GM12878 (cell line): ENCODE results near the gene AXIN1. TPM values are rescaled to one million over a fixed set of nuclear protein-coding genes. Genes with fewer than 3 reads are reported as not detected.

Experiments
- ATAC-seq: fragments of 200-7000 bp; cut with Tn5 transposase; 3 replicates; pipeline ENCODE4 v1.9.1; 2020; ENCODE audit warnings: mild to moderate bottlenecking, moderate library complexity
- BruUV-seq: library from RNA; stranded (reverse); fragments of 400-500 nt; replicated peaks from 2 replicates; lab custom pipeline; 2021; lab: Mats Ljungman, UMichigan
- CTCF ChIA-PET: fragments of 300-600 bp; sonication (Branson Sonifier 250); formaldehyde crosslinking; extraction: SDS; loops from one replicate; lab custom pipeline; 2021; ENCODE audit warnings: inconsistent platforms; lab: Yijun Ruan, JAX
- POLR2A ChIA-PET: fragments of 350-600 bp; formaldehyde crosslinking; extraction: SDS; loops from one replicate; lab custom pipeline; 2021; ENCODE audit warnings: inconsistent platforms; lab: Charles Lee
- RAD21 ChIA-PET: fragments of 300-600 bp; sonication (Branson Sonifier 250); formaldehyde crosslinking; loops from one replicate; lab custom pipeline; 2023; ENCODE audit warnings: antibody characterized with exemption; ENCODE audit not compliant: unreplicated experiment; lab: Charles Lee
- SMC1A ChIA-PET: fragments of 300-600 bp; sonication (Branson Sonifier 250); formaldehyde crosslinking; loops from one replicate; lab custom pipeline; 2023; ENCODE audit not compliant: unreplicated experiment, uncharacterized antibody; lab: Charles Lee
- DNase-seq: peaks from one replicate; pipeline ENCODE4 v3.0.0-alpha.2; 2011; ENCODE audit warnings: low read depth, low spot score
- FAIRE-seq: peaks from 3 replicates; lab custom pipeline; 2011; peaks lifted over from hg19 to GRCh38; lab: Jason Lieb, UNC
- H2AFZ ChIP-seq: 2 replicates; pipeline ENCODE4 v1.6.0; 2011; ENCODE audit warnings: low read depth, low read length, control low read depth; ENCODE audit not compliant: control insufficient read depth
- H3K27ac ChIP-seq: 2 replicates; pipeline ENCODE4 v1.5.1; 2011; ENCODE audit warnings: control low read depth; ENCODE audit not compliant: control insufficient read depth, insufficient read depth
- H3K27me3 ChIP-seq, 2 experiments: replicated peaks in 1 of 2; 2 replicates each; pipeline versions ENCODE4 v1.6.0 to v1.6.1; 2011; ENCODE audit warnings: low read length in 1 of 2; ENCODE audit not compliant: control insufficient read depth in 2 of 2, insufficient read depth in 2 of 2
- H3K36me3 ChIP-seq, 2 experiments: 2 replicates each; pipeline ENCODE4 v1.5.1; 2011; ENCODE audit warnings: low read length in 1 of 2; ENCODE audit not compliant: control insufficient read depth in 2 of 2, insufficient read depth in 2 of 2
- H3K4me1 ChIP-seq: 2 replicates; pipeline ENCODE4 v1.6.1; 2011; ENCODE audit warnings: mild to moderate bottlenecking, low read length, moderate library complexity, mixed read lengths; ENCODE audit not compliant: control insufficient read depth, insufficient read depth
- H3K4me2 ChIP-seq: 2 replicates; pipeline ENCODE4 v1.6.0; 2011; ENCODE audit warnings: control low read depth; ENCODE audit not compliant: control insufficient read depth, insufficient read depth
- H3K4me3 ChIP-seq: fragments of 200-600 bp; sonication (generic); 2 replicates; pipeline ENCODE4 v1.5.1; 2016
- H3K79me2 ChIP-seq: 2 replicates; pipeline ENCODE4 v1.6.0; 2011; ENCODE audit warnings: low read length; ENCODE audit not compliant: control insufficient read depth, insufficient read depth
- H3K9ac ChIP-seq: 2 replicates; pipeline ENCODE4 v1.8.0; 2011; ENCODE audit warnings: low read length, control low read depth, mixed read lengths; ENCODE audit not compliant: control insufficient read depth, insufficient read depth
- H3K9me3 ChIP-seq: replicated peaks from 3 replicates; pipeline ENCODE4 v1.5.1; 2011; ENCODE audit warnings: mild to moderate bottlenecking, low read length; ENCODE audit not compliant: control insufficient read depth, insufficient read depth
- H4K20me1 ChIP-seq: 2 replicates; pipeline ENCODE4 v1.6.0; 2011; ENCODE audit not compliant: control insufficient read depth, insufficient read depth
- ATF7 ChIP-seq: fragments of 450-650 bp; IDR thresholded peaks from 2 replicates; pipeline ENCODE4 v1.6.1; 2016; ENCODE audit warnings: low read depth, mild to moderate bottlenecking
- BHLHE40 ChIP-seq, 2 experiments: fragments of 450-650 bp in 1 of 2; IDR thresholded peaks; 2 replicates each; pipeline ENCODE4 v1.6.1; 2011 to 2017; ENCODE audit warnings: low read depth in 2 of 2, borderline replicate concordance in 1 of 2, improper control_type of control experiment in 1 of 2, low read length in 1 of 2, mild to moderate bottlenecking in 1 of 2
- FOXK2 ChIP-seq: fragments of 450-650 bp; IDR thresholded peaks from 2 replicates; pipeline ENCODE4 v1.6.1; 2017; ENCODE audit warnings: mild to moderate bottlenecking, moderate library complexity
- IKZF1 ChIP-seq: fragments of 450-650 bp; conservative IDR thresholded peaks from 2 replicates; pipeline ENCODE4 v1.6.1; 2017; ENCODE audit warnings: antibody characterized with exemption, mild to moderate bottlenecking
- MEF2A ChIP-seq: IDR thresholded peaks from 2 replicates; pipeline ENCODE4 v1.6.1; 2011; ENCODE audit warnings: low read depth, mild to moderate bottlenecking, low read length, moderate library complexity; ENCODE audit not compliant: insufficient read depth
- RAD21 ChIP-seq: IDR thresholded peaks from 2 replicates; pipeline ENCODE4 v1.6.1; 2011; ENCODE audit warnings: mild to moderate bottlenecking, low read depth, low read length, moderate library complexity; ENCODE audit not compliant: insufficient read depth
- RUNX3 ChIP-seq: IDR thresholded peaks from 2 replicates; pipeline ENCODE4 v1.6.1; 2012; ENCODE audit warnings: low read length, inconsistent platforms
- SMC3 ChIP-seq: IDR thresholded peaks from 2 replicates; pipeline ENCODE4 v1.6.1; 2011; ENCODE audit warnings: low read length, improper control_type of control experiment, borderline replicate concordance
- WGBS: methylation state at CpG from one replicate; pipeline ENCODE4 v1.1.6; 2016; ENCODE audit warnings: low lambda C conversion rate; ENCODE audit not compliant: insufficient replicate concordance, insufficient coverage; ENCODE audit errors: missing lambda C conversion rate; 5-methylcytosine and 5-hydroxymethylcytosine counted together
- in situ Hi-C: fragments of 300-500 bp; cut with MboI; formaldehyde crosslinking; loops from 9 replicates; pipeline ENCODE4 v1.14.3; 2018; ENCODE audit warnings: mixed read lengths
- intact Hi-C: fragments of 100-400 bp; cut with micrococcal nuclease; formaldehyde crosslinking; loops from one replicate; pipeline ENCODE4 v1.14.2; 2022; ENCODE audit not compliant: unreplicated experiment
- polyA plus RNA-seq, 11 experiments: library from polyadenylated mRNA; depleted of rRNA in 4 of 11; unstranded in 6 of 11; stranded (reverse) in 5 of 11; fragments of >200 nt; fragmentation: Nextera tagmentation in 4 of 11; fragmentation: Illumina TruSeq in 1 of 11; extraction: Ambion mirVana in 4 of 11; extraction: Trizol in 1 of 11; gene quantifications; 1 replicate in 1 of 11; 2 replicates in 10 of 11; pipeline versions ENCODE4 v1.2.1 to v1.2.3, GENCODE V29; 2011 to 2016; ENCODE audit warnings: inconsistent platforms in 2 of 11, missing spikeins in 2 of 11, low read depth in 1 of 11
- total RNA-seq, 4 experiments: library from RNA; depleted of rRNA in 3 of 4; stranded (reverse); fragments of >200 nt in 3 of 4; fragmentation: Illumina TruSeq in 1 of 4; extraction: Trizol in 1 of 4; gene quantifications; 2 replicates each; pipeline versions ENCODE4 v1.2.1 to v1.2.3, GENCODE V29; 2013 to 2021
- TF ChIP-seq, protein P1 (sequence below), 3 experiments: IDR thresholded peaks in 2 of 3; conservative IDR thresholded peaks in 1 of 3; 2 replicates each; pipeline ENCODE4 v1.5.1; 2011; ENCODE audit warnings: low read depth in 3 of 3, low read length in 3 of 3, mild to moderate bottlenecking in 3 of 3, control low read depth in 2 of 3, moderate library complexity in 2 of 3, inconsistent platforms in 1 of 3, mixed read lengths in 1 of 3; ENCODE audit not compliant: control insufficient read depth in 2 of 3, insufficient read depth in 1 of 3; ENCODE audit errors: extremely low read depth in 1 of 3

The AXIN1 gene
- total and polyA plus RNA-seq, 10 of the 15 experiments (the other 5 are each of a cell fraction or from before 2014, with no cell fraction given): 0.26 to 27.1 (median 7.7) TPM

DNA sequence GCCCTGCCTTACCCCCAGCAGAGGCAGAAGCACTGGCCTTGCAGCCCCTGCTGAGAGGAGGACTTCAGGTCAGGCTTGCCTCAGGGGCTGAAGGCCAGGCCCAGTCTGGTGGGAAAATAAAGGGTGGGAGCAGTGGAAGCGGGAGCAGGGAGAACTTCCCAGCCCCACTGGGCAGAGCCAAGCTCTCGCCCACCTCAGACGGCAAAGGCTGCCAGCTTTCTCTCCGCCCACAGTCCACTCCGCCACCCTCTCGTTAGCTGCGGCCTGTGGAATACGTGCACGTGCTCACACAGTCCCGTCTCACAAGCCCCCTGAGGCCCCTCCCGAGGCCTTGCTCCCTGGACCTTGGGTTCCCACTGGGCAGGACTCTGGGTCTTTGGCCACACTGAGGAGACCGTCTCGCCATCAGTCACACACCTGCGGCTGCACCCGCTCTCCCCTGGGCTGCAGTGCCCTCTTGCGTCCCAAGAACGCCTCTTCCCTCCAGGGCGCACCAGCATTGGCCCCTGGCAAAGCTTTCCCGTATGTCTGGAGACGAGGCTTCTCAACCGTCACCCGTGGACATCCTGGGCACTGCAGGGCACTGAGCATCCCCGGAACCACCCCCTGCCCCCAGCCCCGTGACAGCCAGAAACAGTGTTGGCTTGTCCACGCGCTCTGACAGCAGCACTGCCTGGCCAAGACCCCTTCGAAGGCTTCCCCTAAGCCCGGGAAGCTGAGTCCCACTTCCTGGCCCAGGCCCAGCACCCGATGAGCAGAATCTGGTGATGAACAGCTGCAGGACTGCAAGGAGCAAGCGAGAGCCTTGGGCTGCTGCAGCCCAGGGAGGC, 9.6 kb upstream of the AXIN1 start:
- Histone ChIP-seq H3K4me1 (no peaks in the 10 kb centered on the region), H2AFZ (peak overlapping the region; percentile 19; the same call in 1 of the 2 replicates), H4K20me1 (no peaks in the 10 kb centered on the region), H3K27me3 (no peaks in the 10 kb centered on the region), H3K9ac (no peak overlapping the region), H3K36me3 (peaks cover under 1 to 3% of the 10 kb centered on the region in 2 experiments; a peak in 3 of 4 replicates), H3K27ac (no peak overlapping the region), H3K4me3 (no peak overlapping the region), H3K9me3 (no peaks in the 10 kb centered on the region), H3K4me2 (peak overlapping the region; percentile 44; the same call in 1 of the 2 replicates), H3K79me2 (no peaks in the 10 kb centered on the region)
- in situ Hi-C loops: no loop called here
- RAD21 ChIA-PET: interaction anchor here (0.8 to 1.6 kb wide), 7 partner anchors 8 to 296 kb away, joined by 3 to 19 read pairs (median 5); partner anchors contain the start of genes AXIN1 and MRPL28
- TF ChIP-seq FOXK2 (no peak), BHLHE40 (IDR thresholded peaks at IDR 0.05; ENCODE audit: borderline replicate concordance in 1 of 2, low read depth in 2 of 2, low read length in 1 of 2) (peak in 1 of 2 experiments; percentile 59; a peak in 1 of 4 replicates), SMC3 (peak; percentile 64; the same call in 1 of the 2 replicates), ATF7 (no peak), IKZF1 (0 out of 2 replicates have a peak, but pooled peaks have one; percentile 18), MEF2A (no peak), RUNX3 (peak; percentile 15), RAD21 (peak; percentile 86)
- TF ChIP-seq, protein P1, sequence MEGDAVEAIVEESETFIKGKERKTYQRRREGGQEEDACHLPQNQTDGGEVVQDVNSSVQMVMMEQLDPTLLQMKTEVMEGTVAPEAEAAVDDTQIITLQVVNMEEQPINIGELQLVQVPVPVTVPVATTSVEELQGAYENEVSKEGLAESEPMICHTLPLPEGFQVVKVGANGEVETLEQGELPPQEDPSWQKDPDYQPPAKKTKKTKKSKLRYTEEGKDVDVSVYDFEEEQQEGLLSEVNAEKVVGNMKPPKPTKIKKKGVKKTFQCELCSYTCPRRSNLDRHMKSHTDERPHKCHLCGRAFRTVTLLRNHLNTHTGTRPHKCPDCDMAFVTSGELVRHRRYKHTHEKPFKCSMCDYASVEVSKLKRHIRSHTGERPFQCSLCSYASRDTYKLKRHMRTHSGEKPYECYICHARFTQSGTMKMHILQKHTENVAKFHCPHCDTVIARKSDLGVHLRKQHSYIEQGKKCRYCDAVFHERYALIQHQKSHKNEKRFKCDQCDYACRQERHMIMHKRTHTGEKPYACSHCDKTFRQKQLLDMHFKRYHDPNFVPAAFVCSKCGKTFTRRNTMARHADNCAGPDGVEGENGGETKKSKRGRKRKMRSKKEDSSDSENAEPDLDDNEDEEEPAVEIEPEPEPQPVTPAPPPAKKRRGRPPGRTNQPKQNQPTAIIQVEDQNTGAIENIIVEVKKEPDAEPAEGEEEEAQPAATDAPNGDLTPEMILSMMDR (IDR thresholded peaks at IDR 0.05 in 2 of 3, conservative IDR thresholded peaks at IDR 0.05 in 1 of 3; ENCODE audit: control insufficient read depth in 2 of 3, extremely low read depth in 1 of 3, insufficient read depth in 1 of 3, low read depth in 3 of 3, low read length in 3 of 3): peak; percentile 70 to 84 (median 79)
- CTCF ChIA-PET: interaction anchor here (0.6 to 2.5 kb wide), 17 partner anchors 8 to 297 kb away, joined by 3 to 29 read pairs (median 4); partner anchors contain the start of genes HBQ1 and MRPL28
- POLR2A ChIA-PET: interaction anchor here (0.6 kb wide), 2 partner anchors 48 to 338 kb away, joined by 3 to 7 read pairs; no protein-coding TSS in a partner anchor
- intact Hi-C loops: loop anchor here (2.0 kb wide), 1 partner anchor 255 kb away; no protein-coding TSS in a partner anchor
- SMC1A ChIA-PET: interaction anchor here (0.5 to 2.1 kb wide), 5 partner anchors 9 to 257 kb away, joined by 3 to 12 read pairs (median 4); partner anchors contain the start of gene MRPL28
- 48% methylated on average over 25 of the region's 30 CpGs for WGBS
- DNase-seq (no peak), ATAC-seq (peak; percentile 92), FAIRE-seq (no peak)
- BruUV-seq: no TSS peak
